ENCODE data around the gene SDR42E2. TPM values are rescaled to one million over a fixed set of nuclear protein-coding genes. Genes with fewer than 3 reads are reported as not detected.

The SDR42E2 gene
- total and polyA plus RNA-seq, 2 of the 4 experiments (the other 2 are of a cell fraction), result not detected

DNA sequence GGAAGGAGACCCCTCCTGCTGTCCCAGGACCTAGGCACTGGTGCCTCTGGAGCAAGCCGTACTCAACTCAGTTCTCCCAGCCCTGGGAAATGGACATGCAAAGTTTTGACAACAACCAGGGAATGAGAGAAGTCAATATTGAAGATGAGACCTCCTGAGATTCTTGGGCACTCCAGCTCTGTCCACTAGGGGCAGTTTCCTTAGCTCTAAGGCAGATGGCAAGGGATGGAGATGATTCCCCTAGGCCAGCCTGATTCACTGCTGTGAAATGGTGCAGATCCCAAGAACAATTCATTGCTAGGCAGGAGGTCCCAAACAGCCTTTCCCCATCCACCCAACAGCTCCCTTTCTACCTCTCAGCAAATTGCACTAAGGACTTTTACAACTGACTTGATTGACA, 20.5 kb upstream of the SDR42E2 start:
- TF ChIP-seq NFE2L2 (IDR thresholded peaks at IDR 0.05; ENCODE audit: low read depth, low read length), result no peak
- TF ChIP-seq CEBPB (IDR thresholded peaks at IDR 0.05; ENCODE audit: low read depth, low read length), result no peak
- TF ChIP-seq, protein P1, sequence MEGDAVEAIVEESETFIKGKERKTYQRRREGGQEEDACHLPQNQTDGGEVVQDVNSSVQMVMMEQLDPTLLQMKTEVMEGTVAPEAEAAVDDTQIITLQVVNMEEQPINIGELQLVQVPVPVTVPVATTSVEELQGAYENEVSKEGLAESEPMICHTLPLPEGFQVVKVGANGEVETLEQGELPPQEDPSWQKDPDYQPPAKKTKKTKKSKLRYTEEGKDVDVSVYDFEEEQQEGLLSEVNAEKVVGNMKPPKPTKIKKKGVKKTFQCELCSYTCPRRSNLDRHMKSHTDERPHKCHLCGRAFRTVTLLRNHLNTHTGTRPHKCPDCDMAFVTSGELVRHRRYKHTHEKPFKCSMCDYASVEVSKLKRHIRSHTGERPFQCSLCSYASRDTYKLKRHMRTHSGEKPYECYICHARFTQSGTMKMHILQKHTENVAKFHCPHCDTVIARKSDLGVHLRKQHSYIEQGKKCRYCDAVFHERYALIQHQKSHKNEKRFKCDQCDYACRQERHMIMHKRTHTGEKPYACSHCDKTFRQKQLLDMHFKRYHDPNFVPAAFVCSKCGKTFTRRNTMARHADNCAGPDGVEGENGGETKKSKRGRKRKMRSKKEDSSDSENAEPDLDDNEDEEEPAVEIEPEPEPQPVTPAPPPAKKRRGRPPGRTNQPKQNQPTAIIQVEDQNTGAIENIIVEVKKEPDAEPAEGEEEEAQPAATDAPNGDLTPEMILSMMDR (conservative IDR thresholded peaks at IDR 0.05; ENCODE audit: low read depth, low read length), result peak; percentile 30; the same call in 1 of the 2 replicates
- no peak overlapping the region for H4K5ac ChIP-seq (ENCODE audit: low read depth, low read length)
- in situ Hi-C loops (cut with MboI; ENCODE audit: low sequenced_read_pairs), result no loop called here
- no peak overlapping the region for H3K4me3 ChIP-seq (ENCODE audit: insufficient read depth, low read depth, low read length)
- no peak overlapping the region for H2AK5ac ChIP-seq (ENCODE audit: low read depth, low read length)
- H3K36me3 ChIP-seq (ENCODE audit: control insufficient read depth, insufficient read depth, low read length), result no peaks in the 10 kb centered on the region
- ATAC-seq (ENCODE audit: low read depth) (peak; percentile 51; the same call in 1 of the 2 replicates), DNase-seq (peak; percentile 7)
- H3K4ac ChIP-seq (ENCODE audit: low read depth, low read length), result no peak overlapping the region
- H3K9me3 ChIP-seq (ENCODE audit: control insufficient read depth, insufficient read depth, low read length), result no peaks in the 10 kb centered on the region
- BruUV-seq (replicated peaks), result no TSS peak
- no peak overlapping the region for H4K91ac ChIP-seq (ENCODE audit: insufficient read depth, low read depth, low read length)
- H3K9ac ChIP-seq (ENCODE audit: low read depth, low read length), result no peak overlapping the region
- no peak overlapping the region for H2AK9ac ChIP-seq (replicated peaks; ENCODE audit: low read depth, low read length, poor library complexity)
- H3K79me1 ChIP-seq (ENCODE audit: low read depth in 1 of 2, low read length in 2 of 2), result no peaks in the 10 kb centered on the region
- CTCF ChIA-PET, result interaction anchor here (0.6 to 2.1 kb wide), 4 partner anchors 9 to 52 kb away, joined by 3 to 6 read pairs (median 3); no protein-coding TSS in a partner anchor
- H3K23ac ChIP-seq (ENCODE audit: low read depth, low read length), result no peak overlapping the region
- dilution Hi-C loops (cut with HindIII; ENCODE audit: low sequenced_read_pairs, unreplicated experiment), result no loop called here
- H2BK5ac ChIP-seq (ENCODE audit: low read depth, low read length, poor library complexity, severe bottlenecking), result no peak overlapping the region
- no peak overlapping the region for H3K18ac ChIP-seq (ENCODE audit: low read depth, low read length)
- H3K4me2 ChIP-seq (ENCODE audit: low read depth, low read length), result no peak overlapping the region
- no peak overlapping the region for H2BK120ac ChIP-seq (ENCODE audit: low read depth, low read length)
- H3K27ac ChIP-seq (ENCODE audit: insufficient read depth, low read length), result no peak overlapping the region
- WGBS, 2 experiments (ENCODE audit: extremely low coverage in 2 of 2, insufficient read length in 1 of 2), result no CpG with 5 or more reads among the region's 1 CpG
- POLR2A ChIA-PET (ENCODE audit: unreplicated experiment), result no interaction called here
- no peak overlapping the region for H2BK20ac ChIP-seq (ENCODE audit: low read depth, low read length)
- H4K20me1 ChIP-seq (ENCODE audit: insufficient read depth, low read length), result no peaks in the 10 kb centered on the region
- no peaks in the 10 kb centered on the region for H3K4me1 ChIP-seq (ENCODE audit: control insufficient read depth, insufficient read depth, low read length)
- no peak overlapping the region for H3K56ac ChIP-seq (ENCODE audit: extremely low read depth, insufficient read depth, low read length)
- no peak overlapping the region for H3K14ac ChIP-seq (replicated peaks; ENCODE audit: low read depth, low read length)
- no peak overlapping the region for H4K8ac ChIP-seq (ENCODE audit: low read depth in 2 of 2, low read length in 2 of 2)
- H3K9me1 ChIP-seq (ENCODE audit: insufficient read depth, low read length), result no peaks in the 10 kb centered on the region
- H2BK15ac ChIP-seq (ENCODE audit: low read depth, low read length), result no peak overlapping the region
- H3K27me3 ChIP-seq (ENCODE audit: control insufficient read depth, insufficient read depth, low read length), result peaks cover 19% of the 10 kb centered on the region
- no peak overlapping the region for H2AFZ ChIP-seq (replicated peaks; ENCODE audit: low read length, poor library complexity)
- intact Hi-C loops (cut with micrococcal nuclease), result no loop called here

Measured in IMR-90 (cell line).